ENCODE data around the gene VPS8. TPM values are rescaled to one million over a fixed set of nuclear protein-coding genes. Genes with fewer than 3 reads are reported as not detected.

Gene VPS8
- total and polyA plus RNA-seq, 4 donors: 4.2 to 34.9 (median 22.9) TPM

DNA sequence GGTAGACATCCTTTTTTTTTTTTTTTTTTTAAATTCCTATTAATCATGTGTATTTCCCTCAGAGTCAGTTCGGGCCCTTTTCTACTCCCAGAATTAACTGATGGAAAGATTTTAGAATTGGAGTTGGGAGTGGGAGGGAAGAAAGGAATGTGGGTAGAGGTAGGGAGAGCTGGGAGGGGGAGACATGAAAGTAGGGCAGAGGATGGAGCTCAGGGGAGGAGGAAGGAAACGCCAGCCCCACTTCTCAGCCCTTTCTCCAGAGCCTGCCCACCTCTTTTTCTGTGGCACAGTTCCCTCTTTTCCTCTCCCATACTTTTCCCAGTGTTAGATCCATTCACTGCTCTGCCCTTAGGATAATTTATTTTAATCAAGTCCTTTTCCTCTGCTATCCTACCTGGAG is 129.4 kb downstream of the VPS8 start:
- 95% methylated on average over 2 of the region's 2 CpGs for WGBS

DNA sequence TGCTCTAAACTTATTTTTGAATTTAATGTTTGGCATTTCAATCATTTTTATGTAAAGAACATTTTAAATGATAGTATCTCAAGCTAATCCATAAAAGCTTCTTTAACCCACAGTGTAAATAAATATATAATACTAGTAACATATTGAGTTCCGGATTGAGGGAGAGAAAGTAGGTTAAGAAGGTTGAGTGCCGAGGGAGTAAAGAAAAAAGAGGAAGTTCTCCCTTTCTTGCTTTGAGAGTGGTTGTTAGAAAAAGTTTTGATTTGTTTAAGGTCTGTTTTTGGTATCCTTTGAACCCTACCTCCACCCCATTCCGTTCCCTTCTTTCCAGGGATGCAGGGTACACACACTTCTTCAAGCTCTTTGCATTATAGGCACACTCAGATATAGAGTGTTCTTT is 130.8 kb downstream of the VPS8 start:
- WGBS: 93% methylated on average over 3 of the region's 3 CpGs
- H3K9ac ChIP-seq (ENCODE audit: low read depth in 1 of 2, low read length in 2 of 2): no peak overlapping the region
- no peak overlapping the region for H3K27ac ChIP-seq (ENCODE audit: low read depth in 1 of 2, low read length in 2 of 2)
- DNase-seq (ENCODE audit: low spot score): no peak
- H3K4me3 ChIP-seq (ENCODE audit: low read depth in 1 of 3, low read length in 3 of 3): no peak overlapping the region
- TF ChIP-seq, protein P1, sequence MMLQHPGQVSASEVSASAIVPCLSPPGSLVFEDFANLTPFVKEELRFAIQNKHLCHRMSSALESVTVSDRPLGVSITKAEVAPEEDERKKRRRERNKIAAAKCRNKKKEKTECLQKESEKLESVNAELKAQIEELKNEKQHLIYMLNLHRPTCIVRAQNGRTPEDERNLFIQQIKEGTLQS (IDR thresholded peaks at IDR 0.05): no peak
- TF ChIP-seq YY1 (IDR thresholded peaks at IDR 0.05): no peak
- TF ChIP-seq NR2F2 (IDR thresholded peaks at IDR 0.05): no peak
- no peak for TF ChIP-seq JUND (IDR thresholded peaks at IDR 0.05)
- no peak for TF ChIP-seq GABPA (IDR thresholded peaks at IDR 0.05 in 1 of 2, conservative IDR thresholded peaks at IDR 0.05 in 1 of 2)
- TF ChIP-seq, protein P2, sequence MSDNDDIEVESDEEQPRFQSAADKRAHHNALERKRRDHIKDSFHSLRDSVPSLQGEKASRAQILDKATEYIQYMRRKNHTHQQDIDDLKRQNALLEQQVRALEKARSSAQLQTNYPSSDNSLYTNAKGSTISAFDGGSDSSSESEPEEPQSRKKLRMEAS (IDR thresholded peaks at IDR 0.05): no peak
- TF ChIP-seq, protein P3, sequence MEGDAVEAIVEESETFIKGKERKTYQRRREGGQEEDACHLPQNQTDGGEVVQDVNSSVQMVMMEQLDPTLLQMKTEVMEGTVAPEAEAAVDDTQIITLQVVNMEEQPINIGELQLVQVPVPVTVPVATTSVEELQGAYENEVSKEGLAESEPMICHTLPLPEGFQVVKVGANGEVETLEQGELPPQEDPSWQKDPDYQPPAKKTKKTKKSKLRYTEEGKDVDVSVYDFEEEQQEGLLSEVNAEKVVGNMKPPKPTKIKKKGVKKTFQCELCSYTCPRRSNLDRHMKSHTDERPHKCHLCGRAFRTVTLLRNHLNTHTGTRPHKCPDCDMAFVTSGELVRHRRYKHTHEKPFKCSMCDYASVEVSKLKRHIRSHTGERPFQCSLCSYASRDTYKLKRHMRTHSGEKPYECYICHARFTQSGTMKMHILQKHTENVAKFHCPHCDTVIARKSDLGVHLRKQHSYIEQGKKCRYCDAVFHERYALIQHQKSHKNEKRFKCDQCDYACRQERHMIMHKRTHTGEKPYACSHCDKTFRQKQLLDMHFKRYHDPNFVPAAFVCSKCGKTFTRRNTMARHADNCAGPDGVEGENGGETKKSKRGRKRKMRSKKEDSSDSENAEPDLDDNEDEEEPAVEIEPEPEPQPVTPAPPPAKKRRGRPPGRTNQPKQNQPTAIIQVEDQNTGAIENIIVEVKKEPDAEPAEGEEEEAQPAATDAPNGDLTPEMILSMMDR (IDR thresholded peaks at IDR 0.05; ENCODE audit: low read depth, low read length, missing input control): no peak
- no peak for TF ChIP-seq EGR1 (IDR thresholded peaks at IDR 0.05; ENCODE audit: low read depth in 2 of 2)
- TF ChIP-seq RAD21 (IDR thresholded peaks at IDR 0.05): no peak
- TF ChIP-seq, protein P4, sequence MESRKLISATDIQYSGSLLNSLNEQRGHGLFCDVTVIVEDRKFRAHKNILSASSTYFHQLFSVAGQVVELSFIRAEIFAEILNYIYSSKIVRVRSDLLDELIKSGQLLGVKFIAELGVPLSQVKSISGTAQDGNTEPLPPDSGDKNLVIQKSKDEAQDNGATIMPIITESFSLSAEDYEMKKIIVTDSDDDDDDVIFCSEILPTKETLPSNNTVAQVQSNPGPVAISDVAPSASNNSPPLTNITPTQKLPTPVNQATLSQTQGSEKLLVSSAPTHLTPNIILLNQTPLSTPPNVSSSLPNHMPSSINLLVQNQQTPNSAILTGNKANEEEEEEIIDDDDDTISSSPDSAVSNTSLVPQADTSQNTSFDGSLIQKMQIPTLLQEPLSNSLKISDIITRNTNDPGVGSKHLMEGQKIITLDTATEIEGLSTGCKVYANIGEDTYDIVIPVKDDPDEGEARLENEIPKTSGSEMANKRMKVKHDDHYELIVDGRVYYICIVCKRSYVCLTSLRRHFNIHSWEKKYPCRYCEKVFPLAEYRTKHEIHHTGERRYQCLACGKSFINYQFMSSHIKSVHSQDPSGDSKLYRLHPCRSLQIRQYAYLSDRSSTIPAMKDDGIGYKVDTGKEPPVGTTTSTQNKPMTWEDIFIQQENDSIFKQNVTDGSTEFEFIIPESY (IDR thresholded peaks at IDR 0.05): no peak
- no peaks in the 10 kb centered on the region for H3K4me1 ChIP-seq (ENCODE audit: control insufficient read depth in 4 of 4, insufficient read depth in 4 of 4, low read length in 3 of 4)
- H3K27me3 ChIP-seq (ENCODE audit: control insufficient read depth in 4 of 4, insufficient read depth in 4 of 4, low read length in 3 of 4): no peaks in the 10 kb centered on the region
- H3K36me3 ChIP-seq (ENCODE audit: control insufficient read depth in 4 of 4, insufficient read depth in 3 of 4, low read depth in 1 of 4, low read length in 3 of 4): peaks cover 2 to 11% (median 6%) of the 10 kb centered on the region in 4 donors
- no peaks in the 10 kb centered on the region for H3K9me3 ChIP-seq (ENCODE audit: control insufficient read depth in 4 of 4, low read length in 3 of 4)

More for the DNA sequence above, 129.4 kb downstream of the VPS8 start:
- H3K9ac ChIP-seq (ENCODE audit: low read depth in 1 of 2, low read length in 2 of 2): no peak overlapping the region
- no peaks in the 10 kb centered on the region for H3K27me3 ChIP-seq (ENCODE audit: control insufficient read depth in 4 of 4, insufficient read depth in 4 of 4, low read length in 3 of 4)
- DNase-seq (ENCODE audit: low spot score): no peak
- no peaks in the 10 kb centered on the region for H3K4me1 ChIP-seq (ENCODE audit: control insufficient read depth in 4 of 4, insufficient read depth in 4 of 4, low read length in 3 of 4)
- no peak overlapping the region for H3K4me3 ChIP-seq (ENCODE audit: low read depth in 1 of 3, low read length in 3 of 3)
- no peaks in the 10 kb centered on the region for H3K9me3 ChIP-seq (ENCODE audit: control insufficient read depth in 4 of 4, low read length in 3 of 4)
- peaks cover 2 to 11% (median 7%) of the 10 kb centered on the region in 4 donors for H3K36me3 ChIP-seq (ENCODE audit: control insufficient read depth in 4 of 4, insufficient read depth in 3 of 4, low read depth in 1 of 4, low read length in 3 of 4)
- TF ChIP-seq GABPA (IDR thresholded peaks at IDR 0.05 in 1 of 2, conservative IDR thresholded peaks at IDR 0.05 in 1 of 2): no peak
- TF ChIP-seq EGR1 (IDR thresholded peaks at IDR 0.05; ENCODE audit: low read depth in 2 of 2): no peak
- no peak for TF ChIP-seq HNF4G (IDR thresholded peaks at IDR 0.05)
- TF ChIP-seq, protein P2 (IDR thresholded peaks at IDR 0.05): no peak
- no peak for TF ChIP-seq HNF4A (conservative IDR thresholded peaks at IDR 0.05)
- no peak for TF ChIP-seq TAF1 (conservative IDR thresholded peaks at IDR 0.05)
- TF ChIP-seq YY1 (IDR thresholded peaks at IDR 0.05): no peak
- TF ChIP-seq, protein P4 (IDR thresholded peaks at IDR 0.05): no peak
- no peak overlapping the region for H3K27ac ChIP-seq (ENCODE audit: low read depth in 1 of 2, low read length in 2 of 2)

Data from liver (tissue), 9 donors.